HepG2 (cell line): ENCODE results near the gene TRMT112. TPM values are rescaled to one million over a fixed set of nuclear protein-coding genes. Genes with fewer than 3 reads are reported as not detected.

Experiments used
- ASH2L ChIP-seq: fragments of 300-600, 200-600 bp; sonication (generic); IDR thresholded peaks from 2 replicates; pipeline ENCODE4 v1.7.0; 2017; ENCODE audit warnings: low read depth, mild to moderate bottlenecking, moderate library complexity, mixed read lengths, low read length; ENCODE audit not compliant: insufficient read length
- CHD4 ChIP-seq: fragments of 200-600 bp; sonication (generic); IDR thresholded peaks from 2 replicates; pipeline ENCODE4 v1.7.0; 2017; ENCODE audit warnings: mild to moderate bottlenecking, low read length, borderline replicate concordance
- GFI1 ChIP-seq: sonication (generic); formaldehyde crosslinking; IDR thresholded peaks from 2 replicates; pipeline ENCODE4 v1.5.0; 2020; ENCODE audit warnings: missing genetic modification reagents, mild to moderate bottlenecking, borderline replicate concordance
- HES4 ChIP-seq: sonication (generic); formaldehyde crosslinking; IDR thresholded peaks from 2 replicates; pipeline ENCODE4 v1.9.0; 2021; ENCODE audit warnings: mild to moderate bottlenecking, missing genetic modification reagents, borderline replicate concordance
- HMG20B ChIP-seq: conservative IDR thresholded peaks from 2 replicates; pipeline ENCODE4 v1.6.1; 2016; ENCODE audit warnings: missing genetic modification reagents, missing compliant biosample characterization
- HNF4A ChIP-seq: sonication (generic); formaldehyde crosslinking; IDR thresholded peaks from 2 replicates; pipeline ENCODE4 v1.4.0; 2020; ENCODE audit warnings: missing genetic modification reagents
- HNRNPH1 ChIP-seq: fragments of 200-400 bp; formaldehyde crosslinking; optimal IDR thresholded peaks from 2 replicates; pipeline ENCODE3; 2017; ENCODE audit warnings: mild to moderate bottlenecking, low read depth, low read length
- HOXA3 ChIP-seq: sonication (generic); formaldehyde crosslinking; IDR thresholded peaks from 2 replicates; pipeline ENCODE4 v1.5.0; 2020; ENCODE audit warnings: missing genetic modification reagents
- IRX3 ChIP-seq: sonication (generic); formaldehyde crosslinking; IDR thresholded peaks from 2 replicates; pipeline ENCODE4 v1.8.1; 2023; ENCODE audit warnings: mild to moderate bottlenecking, low read depth, missing genetic modification reagents, borderline replicate concordance
- KAT2B ChIP-seq: fragments of 150-350 bp; IDR thresholded peaks from 2 replicates; pipeline ENCODE4 v1.6.1; 2014; ENCODE audit warnings: low read depth, low read length, borderline replicate concordance
- KDM4B ChIP-seq: sonication (generic); formaldehyde crosslinking; IDR thresholded peaks from 2 replicates; pipeline ENCODE4 v1.4.0; 2020; ENCODE audit warnings: missing genetic modification reagents
- KLF15 ChIP-seq: sonication (generic); formaldehyde crosslinking; IDR thresholded peaks from 2 replicates; pipeline ENCODE4 v1.8.1; 2023; ENCODE audit warnings: borderline replicate concordance, mild to moderate bottlenecking, inconsistent platforms, missing genetic modification reagents, mixed read lengths
- MIXL1 ChIP-seq: IDR thresholded peaks from 2 replicates; pipeline ENCODE4 v1.6.1; 2016
- NCOR1 ChIP-seq: fragments of 200-600 bp; sonication (generic); IDR thresholded peaks from 2 replicates; pipeline ENCODE4 v1.7.0; 2017; ENCODE audit warnings: antibody characterized with exemption, low read length, borderline replicate concordance
- NFKB2 ChIP-seq: sonication (generic); formaldehyde crosslinking; IDR thresholded peaks from 2 replicates; pipeline ENCODE4 v1.4.0; 2020; ENCODE audit warnings: missing genetic modification reagents, borderline replicate concordance
- PHF20 ChIP-seq: sonication (generic); formaldehyde crosslinking; IDR thresholded peaks from 2 replicates; pipeline ENCODE4 v1.5.0; 2020; ENCODE audit warnings: mild to moderate bottlenecking, missing genetic modification reagents
- RFX5 ChIP-seq: IDR thresholded peaks from 2 replicates; pipeline ENCODE4 v1.6.1; 2011; ENCODE audit warnings: low read depth, low read length, improper control_type of control experiment
- SIX1 ChIP-seq: sonication (generic); formaldehyde crosslinking; IDR thresholded peaks from 2 replicates; pipeline ENCODE4 v1.4.0; 2020; ENCODE audit warnings: missing genetic modification reagents, borderline replicate concordance
- SMAD1 ChIP-seq: sonication (generic); formaldehyde crosslinking; IDR thresholded peaks from 2 replicates; pipeline ENCODE4 v1.4.0; 2020; ENCODE audit warnings: missing genetic modification reagents, low read depth, mild to moderate bottlenecking, borderline replicate concordance
- SNAPC2 ChIP-seq: sonication (generic); formaldehyde crosslinking; IDR thresholded peaks from 2 replicates; pipeline ENCODE4 v1.8.1; 2022; ENCODE audit warnings: mild to moderate bottlenecking, missing genetic modification reagents
- SNRNP70 ChIP-seq: fragments of 200-400 bp; formaldehyde crosslinking; IDR thresholded peaks from 2 replicates; pipeline ENCODE4 v1.6.1; 2017; ENCODE audit warnings: mild to moderate bottlenecking, low read depth, low read length, moderate library complexity
- U2AF1 ChIP-seq: fragments of 200-400 bp; formaldehyde crosslinking; optimal IDR thresholded peaks from 2 replicates; pipeline ENCODE3; 2017; ENCODE audit warnings: mild to moderate bottlenecking, low read depth, low read length
- ZBTB42 ChIP-seq: sonication (generic); formaldehyde crosslinking; IDR thresholded peaks from 2 replicates; pipeline ENCODE4 v1.5.0; 2020; ENCODE audit warnings: mild to moderate bottlenecking, missing genetic modification reagents
- ZNF225 ChIP-seq: sonication (generic); formaldehyde crosslinking; IDR thresholded peaks from 2 replicates; pipeline ENCODE4 v1.4.0; 2020; ENCODE audit warnings: mild to moderate bottlenecking, missing genetic modification reagents
- ZNF260 ChIP-seq: sonication (generic); formaldehyde crosslinking; IDR thresholded peaks from 2 replicates; pipeline ENCODE4 v1.4.0; 2020; ENCODE audit warnings: missing genetic modification reagents, low read depth, mild to moderate bottlenecking, borderline replicate concordance
- ZNF275 ChIP-seq: sonication (generic); formaldehyde crosslinking; IDR thresholded peaks from 2 replicates; pipeline ENCODE4 v1.8.0; 2022; ENCODE audit warnings: missing genetic modification reagents, mild to moderate bottlenecking, inconsistent platforms, borderline replicate concordance
- ZNF30 ChIP-seq: sonication (generic); formaldehyde crosslinking; IDR thresholded peaks from 2 replicates; pipeline ENCODE4 v1.5.0; 2020; ENCODE audit warnings: mild to moderate bottlenecking, missing genetic modification reagents
- ZNF337 ChIP-seq: sonication (generic); formaldehyde crosslinking; IDR thresholded peaks from 2 replicates; pipeline ENCODE4 v1.5.1; 2020; ENCODE audit warnings: missing genetic modification reagents, low read depth, mild to moderate bottlenecking, borderline replicate concordance
- ZNF350 ChIP-seq: sonication (generic); formaldehyde crosslinking; IDR thresholded peaks from 2 replicates; pipeline ENCODE4 v1.4.0; 2020; ENCODE audit warnings: mild to moderate bottlenecking, low read depth, missing genetic modification reagents, borderline replicate concordance
- ZNF446 ChIP-seq: sonication (generic); formaldehyde crosslinking; IDR thresholded peaks from 2 replicates; pipeline ENCODE4 v1.5.0; 2020; ENCODE audit warnings: mild to moderate bottlenecking, missing genetic modification reagents
- ZNF496 ChIP-seq: sonication (generic); formaldehyde crosslinking; IDR thresholded peaks from 2 replicates; pipeline ENCODE4 v1.8.1; 2023; ENCODE audit warnings: mild to moderate bottlenecking, moderate library complexity, missing genetic modification reagents; ENCODE audit not compliant: insufficient replicate concordance
- ZNF619 ChIP-seq: sonication (generic); formaldehyde crosslinking; IDR thresholded peaks from 2 replicates; pipeline ENCODE4 v1.4.0; 2020; ENCODE audit warnings: mild to moderate bottlenecking, missing genetic modification reagents
- polyA plus RNA-seq, 8 experiments: library from polyadenylated mRNA; depleted of rRNA in 3 of 8; stranded (reverse) in 7 of 8; unstranded in 1 of 8; fragments of >200 nt; fragmentation: Illumina TruSeq in 4 of 8; extraction: Trizol in 4 of 8; gene quantifications; 2 replicates each; pipeline versions ENCODE4 v1.2.1 to v1.2.3, GENCODE V29; 2011 to 2016; ENCODE audit warnings: low read depth in 4 of 8, missing spikeins in 1 of 8, mixed read lengths in 1 of 8; ENCODE audit not compliant: insufficient read depth in 1 of 8
- total RNA-seq, 5 experiments: library from RNA; depleted of rRNA; stranded (reverse); fragments of >200 nt; fragmentation: Illumina TruSeq; extraction: Trizol; gene quantifications; 2 replicates each; pipeline ENCODE4 v1.2.3, GENCODE V29; 2016; ENCODE audit warnings: low read depth in 1 of 5

Gene TRMT112
- total and polyA plus RNA-seq, 2 of the 13 experiments (the other 11 are each of a cell fraction or from before 2014, with no cell fraction given) = 186 to 409 TPM

DNA sequence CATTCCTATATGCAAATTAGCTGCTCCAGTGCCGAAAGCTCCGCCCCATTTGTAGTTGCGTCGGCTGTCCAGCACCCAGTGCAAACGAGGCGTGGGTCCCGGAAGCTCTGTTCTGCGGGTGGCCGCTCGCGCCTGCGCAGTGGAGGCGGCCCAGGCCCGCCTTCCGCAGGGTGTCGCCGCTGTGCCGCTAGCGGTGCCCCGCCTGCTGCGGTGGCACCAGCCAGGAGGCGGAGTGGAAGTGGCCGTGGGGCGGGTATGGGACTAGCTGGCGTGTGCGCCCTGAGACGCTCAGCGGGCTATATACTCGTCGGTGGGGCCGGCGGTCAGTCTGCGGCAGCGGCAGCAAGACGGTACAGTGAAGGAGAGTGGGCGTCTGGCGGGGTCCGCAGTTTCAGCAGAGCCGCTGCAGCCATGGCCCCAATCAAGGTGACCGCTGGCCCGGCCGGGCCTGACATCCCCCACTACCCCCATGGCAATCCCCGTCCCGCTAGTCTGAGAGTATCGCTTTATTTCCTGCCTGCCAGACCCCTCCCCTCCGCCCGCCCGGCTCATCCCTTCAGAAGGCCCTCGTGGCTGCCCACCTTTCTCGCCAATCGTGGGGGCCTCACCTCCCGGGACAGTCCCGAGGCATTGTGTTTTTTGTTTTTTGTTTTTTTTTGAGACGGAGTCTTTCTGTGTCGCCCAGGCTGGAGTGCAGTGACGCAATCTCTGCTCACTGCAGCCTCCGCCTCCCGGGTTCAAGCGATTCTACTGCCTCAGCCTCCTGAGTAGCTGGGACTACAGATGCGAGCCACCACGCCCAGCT, 804 bp upstream of the TRMT112 start, which contains the start of gene PRDX5 (continued):
- peak; percentile 50; the same call in 1 of the 2 replicates for TF ChIP-seq HOXA3 (CRISPR knock-in tag)
- TF ChIP-seq HNF4A (CRISPR knock-in tag) = no peak
- TF ChIP-seq ZNF30 (CRISPR knock-in tag) = no peak
- no peak for TF ChIP-seq ZNF260 (CRISPR knock-in tag)
- no peak for TF ChIP-seq KAT2B
- TF ChIP-seq SNAPC2 (CRISPR knock-in tag) = peak; percentile 75; the same call in 1 of the 2 replicates
- TF ChIP-seq U2AF1 = no peak
- no peak for TF ChIP-seq ZNF225
- no peak for TF ChIP-seq ZNF350 (CRISPR knock-in tag)
- no peak for TF ChIP-seq HMG20B (CRISPR knock-in tag)
- TF ChIP-seq ZNF275 (CRISPR knock-in tag) = peak; percentile 3; the same call in 1 of the 2 replicates
- TF ChIP-seq KDM4B = no peak; the same call in 1 of the 2 replicates
- TF ChIP-seq ZNF446 = no peak
- no peak for TF ChIP-seq ZNF337 (CRISPR knock-in tag)
- no peak for TF ChIP-seq KLF15 (CRISPR knock-in tag)
- no peak for TF ChIP-seq SNRNP70
- TF ChIP-seq ASH2L = no peak
- TF ChIP-seq HES4 (CRISPR knock-in tag) = no peak
- no peak for TF ChIP-seq SMAD1 (CRISPR knock-in tag)
- TF ChIP-seq CHD4 = no peak
- TF ChIP-seq ZNF496 (CRISPR knock-in tag) = no peak
- no peak; the same call in 1 of the 2 replicates for TF ChIP-seq MIXL1 (CRISPR knock-in tag)
- no peak for TF ChIP-seq ZNF619 (CRISPR knock-in tag)
- no peak for TF ChIP-seq IRX3 (CRISPR knock-in tag)
- TF ChIP-seq SIX1 = no peak
- no peak for TF ChIP-seq GFI1
- TF ChIP-seq NCOR1 = no peak
- TF ChIP-seq ZBTB42 (CRISPR knock-in tag) = peak; percentile 72; the same call in 1 of the 2 replicates
- TF ChIP-seq RFX5 = peak; percentile 35; the same call in 1 of the 2 replicates
- peak; percentile 80; the same call in 1 of the 2 replicates for TF ChIP-seq NFKB2
- TF ChIP-seq PHF20 (CRISPR knock-in tag) = no peak; the same call in none of the 2 replicates
- no peak for TF ChIP-seq HNRNPH1
